HG02885 (cell line): Measurements from ENCODE around the gene RALB.
A peak's percentile ranks its signal among the peaks of the same experiment; 100 is the strongest.
"Not testable (repeated sequence)": the region's sequence is repeated elsewhere in the genome, so short reads cannot be mapped to it uniquely, and the experiment has no call there.

Experiments
- ATAC-seq: cut with Tn5 transposase; IDR thresholded peaks from one replicate; pipeline ENCODE4 v1.9.1; 2021; ENCODE audit warnings: mild to moderate bottlenecking; ENCODE audit not compliant: unreplicated experiment, poor library complexity

RALB gene

GRCh38 chr2:120290737-120291136 lies 38.1 kb downstream of the RALB start:
- no peak for ATAC-seq

- ATAC-seq = no peak
Measured at GRCh38 chr2:120291401-120292311, 39.0 kb downstream of the RALB start.

GRCh38 chr2:120293096-120294007 lies 40.7 kb downstream of the RALB start:
- ATAC-seq = peak; percentile 49

- peak; percentile 100 for ATAC-seq
Measured at GRCh38 chr2:120294008-120294340, 41.3 kb downstream of the RALB start.

- ATAC-seq = no peak
Measured at GRCh38 chr2:120298173-120298835, 45.7 kb downstream of the RALB start.

GRCh38 chr2:120299004-120299403 lies 46.4 kb downstream of the RALB start:
- no peak for ATAC-seq

GRCh38 chr2:120299561-120299960 lies 46.9 kb downstream of the RALB start:
- no peak for ATAC-seq

- ATAC-seq = no peak
Measured at GRCh38 chr2:120300385-120300784, 47.7 kb downstream of the RALB start.

- no peak for ATAC-seq
Measured at GRCh38 chr2:120301284-120301683, 48.6 kb downstream of the RALB start.

- no peak for ATAC-seq
Measured at GRCh38 chr2:120302301-120302700, 49.6 kb downstream of the RALB start.

- no peak for ATAC-seq
Measured at GRCh38 chr2:120303177-120303576, 50.5 kb downstream of the RALB start.

- ATAC-seq = no peak
Measured at GRCh38 chr2:120305296-120305695, 52.6 kb downstream of the RALB start.

GRCh38 chr2:120305937-120306490 lies 53.4 kb downstream of the RALB start:
- no peak for ATAC-seq

- ATAC-seq = no peak
Measured at GRCh38 chr2:120307482-120307881, 54.8 kb downstream of the RALB start.

- no peak for ATAC-seq
Measured at GRCh38 chr2:120308038-120308910, 55.6 kb downstream of the RALB start.

GRCh38 chr2:120310136-120310535 lies 57.5 kb downstream of the RALB start:
- peak; percentile 82 for ATAC-seq

GRCh38 chr2:120310841-120311240 lies 58.2 kb downstream of the RALB start:
- not testable (repeated sequence) for ATAC-seq

- ATAC-seq = no peak
Measured at GRCh38 chr2:120312076-120312475, 59.4 kb downstream of the RALB start.
